ENCODE data around the gene RAB23. TPM values are rescaled to one million over a fixed set of nuclear protein-coding genes. Genes with fewer than 3 reads are reported as not detected.

RAB23 gene
- total RNA-seq, 1 experiment from 2014 or later = 24.2 TPM

- no peak overlapping the region for H3K4me3 ChIP-seq
- no peaks in the 10 kb centered on the region for H3K9me3 ChIP-seq (replicated peaks)
- DNase-seq = peak; percentile 69 to 84
- peak overlapping the region; percentile 62 for H3K27ac ChIP-seq
- H3K36me3 ChIP-seq = peaks cover 2% of the 10 kb centered on the region; the same call in 1 of the 2 replicates
- H3K4me1 ChIP-seq = peaks cover 4% of the 10 kb centered on the region; the same call in 1 of the 2 replicates
- no peaks in the 10 kb centered on the region for H3K27me3 ChIP-seq
Observed at GRCh38 chr6:57182017-57182432, 40.1 kb downstream of the RAB23 start.

- no peak for DNase-seq
- H3K27me3 ChIP-seq = no peaks in the 10 kb centered on the region
- H3K27ac ChIP-seq = no peak overlapping the region
- H3K36me3 ChIP-seq = peaks cover 2% of the 10 kb centered on the region; the same call in 1 of the 2 replicates
- H3K9me3 ChIP-seq (replicated peaks) = no peaks in the 10 kb centered on the region
- peaks cover 4% of the 10 kb centered on the region; the same call in 1 of the 2 replicates for H3K4me1 ChIP-seq
- H3K4me3 ChIP-seq = no peak overlapping the region
Observed at GRCh38 chr6:57180596-57180995, 41.5 kb downstream of the RAB23 start.

GRCh38 chr6:57177545-57178265 lies 44.4 kb downstream of the RAB23 start:
- no peak overlapping the region for H3K4me3 ChIP-seq
- H3K9me3 ChIP-seq (replicated peaks) = no peaks in the 10 kb centered on the region
- no peak for DNase-seq
- peaks cover 13% of the 10 kb centered on the region for H3K4me1 ChIP-seq
- no peak overlapping the region for H3K27ac ChIP-seq
- no peaks in the 10 kb centered on the region for H3K27me3 ChIP-seq
- H3K36me3 ChIP-seq = peaks cover 6% of the 10 kb centered on the region; the same call in 1 of the 2 replicates

GRCh38 chr6:57174511-57174907 lies 47.6 kb downstream of the RAB23 start:
- Histone ChIP-seq H3K9me3 (replicated peaks) (no peaks in the 10 kb centered on the region), H3K4me1 (peaks cover 8% of the 10 kb centered on the region), H3K27me3 (no peaks in the 10 kb centered on the region), H3K27ac (no peak overlapping the region), H3K36me3 (peaks cover 6% of the 10 kb centered on the region; the same call in 1 of the 2 replicates), H3K4me3 (no peak overlapping the region)
- no peak for DNase-seq

GRCh38 chr6:57173886-57174510 lies 48.1 kb downstream of the RAB23 start:
- H3K9me3 ChIP-seq (replicated peaks) = no peaks in the 10 kb centered on the region
- peak in 1 of 2 experiments; percentile 11 for DNase-seq
- H3K36me3 ChIP-seq = peaks cover 6% of the 10 kb centered on the region; the same call in 1 of the 2 replicates

GRCh38 chr6:57173056-57173885 lies 48.8 kb downstream of the RAB23 start:
- Histone ChIP-seq H3K36me3 (peaks cover 6% of the 10 kb centered on the region; the same call in 1 of the 2 replicates), H3K27me3 (no peaks in the 10 kb centered on the region), H3K27ac (peak overlapping the region; percentile 84), H3K4me1 (peaks cover 8% of the 10 kb centered on the region), H3K9me3 (replicated peaks) (no peaks in the 10 kb centered on the region), H3K4me3 (peak overlapping the region; percentile 78)
- DNase-seq = peak; percentile 18 to 39

More at GRCh38 chr6:57173886-57174510, 48.1 kb downstream of the RAB23 start:
- Histone ChIP-seq H3K27me3 (no peaks in the 10 kb centered on the region), H3K4me3 (peak overlapping the region; percentile 78), H3K27ac (no peak overlapping the region), H3K4me1 (peaks cover 8% of the 10 kb centered on the region)

- H3K36me3 ChIP-seq = peaks cover 6% of the 10 kb centered on the region; the same call in 1 of the 2 replicates
- H3K27me3 ChIP-seq = no peaks in the 10 kb centered on the region
- no peaks in the 10 kb centered on the region for H3K9me3 ChIP-seq (replicated peaks)
- peak within 1 kb of the TSS; percentile 84 for H3K27ac ChIP-seq
- peak; percentile 88 to 89 for DNase-seq
- H3K4me3 ChIP-seq = peak within 1 kb of the TSS; percentile 78
- H3K4me1 ChIP-seq = peaks cover 8% of the 10 kb centered on the region
Observed at GRCh38 chr6:57172136-57173055, 49.7 kb downstream of the RAB23 start, which contains the start of gene BAG2. BAG2 (plus strand) TSS chr6:57172326; CDS start chr6:57172698, 372 bp downstream.

GRCh38 chr6:57165080-57165479 lies 57.0 kb downstream of the RAB23 start:
- Histone ChIP-seq H3K4me3 (no peak overlapping the region), H3K36me3 (peaks cover 7% of the 10 kb centered on the region; the same call in 1 of the 2 replicates), H3K9me3 (replicated peaks) (peaks cover 3% of the 10 kb centered on the region; the same call in 1 of the 2 replicates), H3K27ac (no peak overlapping the region), H3K4me1 (no peaks in the 10 kb centered on the region), H3K27me3 (no peaks in the 10 kb centered on the region)
- DNase-seq = no peak

- no peaks in the 10 kb centered on the region for H3K4me1 ChIP-seq
- no peak for DNase-seq
- H3K4me3 ChIP-seq = no peak overlapping the region
Observed at GRCh38 chr6:57163956-57164355, 58.2 kb downstream of the RAB23 start.

GRCh38 chr6:57162516-57162915 lies 59.6 kb downstream of the RAB23 start:
- H3K4me1 ChIP-seq = no peaks in the 10 kb centered on the region

More at GRCh38 chr6:57163956-57164355, 58.2 kb downstream of the RAB23 start:
- Histone ChIP-seq H3K9me3 (replicated peaks) (peaks cover 3% of the 10 kb centered on the region; the same call in 1 of the 2 replicates), H3K27me3 (no peaks in the 10 kb centered on the region), H3K27ac (no peak overlapping the region), H3K36me3 (peaks cover 7% of the 10 kb centered on the region; the same call in 1 of the 2 replicates)

GRCh38 chr6:57162028-57162427 lies 60.1 kb downstream of the RAB23 start:
- Histone ChIP-seq H3K4me3 (no peak overlapping the region), H3K27me3 (no peaks in the 10 kb centered on the region), H3K27ac (no peak overlapping the region), H3K4me1 (no peaks in the 10 kb centered on the region), H3K36me3 (peaks cover 10% of the 10 kb centered on the region; the same call in 1 of the 2 replicates), H3K9me3 (replicated peaks) (peaks cover 3% of the 10 kb centered on the region; the same call in 1 of the 2 replicates)
- DNase-seq = no peak

More at GRCh38 chr6:57162516-57162915, 59.6 kb downstream of the RAB23 start:
- Histone ChIP-seq H3K36me3 (peaks cover 10% of the 10 kb centered on the region; the same call in 1 of the 2 replicates), H3K27me3 (no peaks in the 10 kb centered on the region), H3K27ac (no peak overlapping the region), H3K4me3 (no peak overlapping the region), H3K9me3 (replicated peaks) (peaks cover 3% of the 10 kb centered on the region; the same call in 1 of the 2 replicates)
- DNase-seq = no peak

- no peaks in the 10 kb centered on the region for H3K27me3 ChIP-seq
- H3K36me3 ChIP-seq = peaks cover 6% of the 10 kb centered on the region; the same call in 1 of the 2 replicates
- H3K4me3 ChIP-seq = no peak overlapping the region
- H3K4me1 ChIP-seq = no peaks in the 10 kb centered on the region
- no peak for DNase-seq
- no peaks in the 10 kb centered on the region for H3K9me3 ChIP-seq (replicated peaks)
- H3K27ac ChIP-seq = no peak overlapping the region
Observed at GRCh38 chr6:57159127-57159526, 63.0 kb downstream of the RAB23 start.

GRCh38 chr6:57158658-57159057 lies 63.4 kb downstream of the RAB23 start:
- Histone ChIP-seq H3K27me3 (no peaks in the 10 kb centered on the region), H3K9me3 (replicated peaks) (no peaks in the 10 kb centered on the region), H3K4me1 (no peaks in the 10 kb centered on the region), H3K27ac (no peak overlapping the region), H3K4me3 (no peak overlapping the region), H3K36me3 (peaks cover 7% of the 10 kb centered on the region)
- no peak for DNase-seq
